SK-N-SH treated with all-trans-retinoic acid at 6 μM for 48 hours (cell line): ENCODE data around the gene PDE7B.

Source experiments
- ATAC-seq: fragments of 200-7000 bp; cut with Tn5 transposase; 3 replicates; pipeline ENCODE4 v1.9.1; 2020; ENCODE audit warnings: mild to moderate bottlenecking, moderate library complexity
- BACH2 ChIP-seq: fragments of 250-450 bp; sonication (Bioruptor Pico); IDR thresholded peaks from 2 replicates; pipeline ENCODE4 v1.9.0; 2021; ENCODE audit warnings: mild to moderate bottlenecking, borderline replicate concordance
- CSDC2 ChIP-seq: fragments of 250-450 bp; sonication (Bioruptor Pico); IDR thresholded peaks from 2 replicates; pipeline ENCODE4 v1.5.0; 2020; ENCODE audit warnings: mild to moderate bottlenecking, moderate library complexity
- ESRRG ChIP-seq: fragments of 250-450 bp; sonication (Bioruptor Pico); IDR thresholded peaks from 2 replicates; pipeline ENCODE4 v1.6.1; 2021; ENCODE audit warnings: mild to moderate bottlenecking
- GLIS3 ChIP-seq: fragments of 250-450 bp; sonication (Bioruptor Pico); IDR thresholded peaks from 2 replicates; pipeline ENCODE4 v1.5.0; 2020; ENCODE audit warnings: mild to moderate bottlenecking, moderate library complexity
- ISL1 ChIP-seq: fragments of 250-450 bp; sonication (Bioruptor Pico); IDR thresholded peaks from 2 replicates; pipeline ENCODE4 v2.1.2; 2022; ENCODE audit warnings: mild to moderate bottlenecking, moderate library complexity
- PATZ1 ChIP-seq: fragments of 250-450 bp; sonication (Bioruptor Pico); IDR thresholded peaks from 2 replicates; pipeline ENCODE4 v1.8.0; 2020; ENCODE audit warnings: mild to moderate bottlenecking, moderate library complexity, borderline replicate concordance
- PPARA ChIP-seq: fragments of 250-450 bp; sonication (Bioruptor Pico); IDR thresholded peaks from 2 replicates; pipeline ENCODE4 v1.5.0; 2020; ENCODE audit warnings: mild to moderate bottlenecking, borderline replicate concordance
- SNAI2 ChIP-seq: fragments of 250-450 bp; sonication (Bioruptor Pico); IDR thresholded peaks from 2 replicates; pipeline ENCODE4 v1.5.0; 2020; ENCODE audit warnings: mild to moderate bottlenecking, moderate library complexity
- TOX ChIP-seq: fragments of 250-450 bp; sonication (Bioruptor Pico); IDR thresholded peaks from 2 replicates; pipeline ENCODE4 v1.8.0; 2021; ENCODE audit warnings: mild to moderate bottlenecking, moderate library complexity, borderline replicate concordance
- ZC3H10 ChIP-seq: fragments of 250-450 bp; sonication (Bioruptor Pico); IDR thresholded peaks from 2 replicates; pipeline ENCODE4 v1.5.1; 2021; ENCODE audit warnings: mild to moderate bottlenecking, moderate library complexity
- ZFP3 ChIP-seq: fragments of 250-450 bp; sonication (Bioruptor Pico); IDR thresholded peaks from 2 replicates; pipeline ENCODE4 v1.5.0; 2020; ENCODE audit warnings: mild to moderate bottlenecking, moderate library complexity
- ZFP30 ChIP-seq: fragments of 450-650 bp; formaldehyde crosslinking; IDR thresholded peaks from 2 replicates; pipeline ENCODE4 v1.5.0; 2022; ENCODE audit warnings: mild to moderate bottlenecking, moderate library complexity
- ZNF565 ChIP-seq: fragments of 450-650 bp; formaldehyde crosslinking; conservative IDR thresholded peaks from 2 replicates; pipeline ENCODE4 v1.5.0; 2020; ENCODE audit warnings: low read depth, mild to moderate bottlenecking, moderate library complexity
- ZNF70 ChIP-seq: fragments of 450-650 bp; formaldehyde crosslinking; IDR thresholded peaks from 2 replicates; pipeline ENCODE4 v1.5.0; 2020; ENCODE audit warnings: mild to moderate bottlenecking, moderate library complexity
- ZNF8 ChIP-seq: fragments of 450-650 bp; formaldehyde crosslinking; IDR thresholded peaks from 2 replicates; pipeline ENCODE4 v1.5.0; 2020; ENCODE audit warnings: mild to moderate bottlenecking, moderate library complexity
- TF ChIP-seq, protein P1 (sequence below): fragments of 250-450 bp; sonication (Bioruptor Pico); IDR thresholded peaks from 2 replicates; pipeline ENCODE4 v1.8.0; 2021; ENCODE audit warnings: low read depth, mild to moderate bottlenecking, moderate library complexity, borderline replicate concordance
- TF ChIP-seq, protein P2 (sequence below): fragments of 250-450 bp; sonication (Bioruptor Pico); IDR thresholded peaks from 2 replicates; pipeline ENCODE4 v1.5.1; 2021; ENCODE audit warnings: mild to moderate bottlenecking, moderate library complexity
- TF ChIP-seq, protein P3 (sequence below): fragments of 250-450 bp; sonication (Bioruptor Pico); IDR thresholded peaks from 2 replicates; pipeline ENCODE4 v1.5.1; 2020; ENCODE audit warnings: low read depth, mild to moderate bottlenecking, moderate library complexity
- TF ChIP-seq, protein P4 (sequence below): fragments of 250-450 bp; sonication (Bioruptor Pico); IDR thresholded peaks from 2 replicates; pipeline ENCODE4 v1.5.0; 2020; ENCODE audit warnings: mild to moderate bottlenecking, moderate library complexity

Gene PDE7B

GRCh38 chr6:135867332-135867731 is 15.8 kb downstream of the PDE7B start:
- TF ChIP-seq ZC3H10 (CRISPR knock-in tag): no peak
- TF ChIP-seq ZNF70 (CRISPR knock-in tag): no peak
- no peak for ATAC-seq

GRCh38 chr6:135869857-135870256 is 18.4 kb downstream of the PDE7B start:
- no peak for ATAC-seq
- TF ChIP-seq ZNF565 (CRISPR knock-in tag): no peak
- TF ChIP-seq ISL1 (CRISPR knock-in tag): no peak

DNA sequence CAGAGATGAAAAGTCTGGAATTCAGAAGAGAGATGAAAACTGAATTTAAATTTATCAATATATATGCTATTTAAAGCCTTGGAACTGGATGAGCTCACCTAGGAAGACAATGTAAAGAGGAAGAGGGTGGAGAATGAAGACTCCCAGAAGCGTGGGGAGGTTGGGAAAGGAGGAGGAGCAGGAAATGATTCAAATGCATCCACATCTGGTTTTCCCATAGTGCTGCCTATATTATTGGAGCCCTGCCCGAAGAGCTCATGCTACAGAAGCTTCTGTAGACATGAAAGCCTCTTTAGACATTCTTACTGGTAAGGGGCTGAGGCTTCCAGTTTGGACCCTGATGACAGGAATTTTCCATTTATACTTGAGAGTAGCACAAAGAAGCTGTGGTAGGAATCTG is 19.2 kb downstream of the PDE7B start:
- no peak for ATAC-seq
- TF ChIP-seq ZFP3: no peak
- TF ChIP-seq, protein P1, sequence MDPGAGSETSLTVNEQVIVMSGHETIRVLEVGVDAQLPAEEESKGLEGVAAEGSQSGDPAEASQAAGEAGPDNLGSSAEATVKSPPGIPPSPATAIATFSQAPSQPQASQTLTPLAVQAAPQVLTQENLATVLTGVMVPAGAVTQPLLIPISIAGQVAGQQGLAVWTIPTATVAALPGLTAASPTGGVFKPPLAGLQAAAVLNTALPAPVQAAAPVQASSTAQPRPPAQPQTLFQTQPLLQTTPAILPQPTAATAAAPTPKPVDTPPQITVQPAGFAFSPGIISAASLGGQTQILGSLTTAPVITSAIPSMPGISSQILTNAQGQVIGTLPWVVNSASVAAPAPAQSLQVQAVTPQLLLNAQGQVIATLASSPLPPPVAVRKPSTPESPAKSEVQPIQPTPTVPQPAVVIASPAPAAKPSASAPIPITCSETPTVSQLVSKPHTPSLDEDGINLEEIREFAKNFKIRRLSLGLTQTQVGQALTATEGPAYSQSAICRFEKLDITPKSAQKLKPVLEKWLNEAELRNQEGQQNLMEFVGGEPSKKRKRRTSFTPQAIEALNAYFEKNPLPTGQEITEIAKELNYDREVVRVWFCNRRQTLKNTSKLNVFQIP (CRISPR knock-in tag): no peak
- TF ChIP-seq, all 23 proteins: peak for 0

- TF ChIP-seq, protein P2, sequence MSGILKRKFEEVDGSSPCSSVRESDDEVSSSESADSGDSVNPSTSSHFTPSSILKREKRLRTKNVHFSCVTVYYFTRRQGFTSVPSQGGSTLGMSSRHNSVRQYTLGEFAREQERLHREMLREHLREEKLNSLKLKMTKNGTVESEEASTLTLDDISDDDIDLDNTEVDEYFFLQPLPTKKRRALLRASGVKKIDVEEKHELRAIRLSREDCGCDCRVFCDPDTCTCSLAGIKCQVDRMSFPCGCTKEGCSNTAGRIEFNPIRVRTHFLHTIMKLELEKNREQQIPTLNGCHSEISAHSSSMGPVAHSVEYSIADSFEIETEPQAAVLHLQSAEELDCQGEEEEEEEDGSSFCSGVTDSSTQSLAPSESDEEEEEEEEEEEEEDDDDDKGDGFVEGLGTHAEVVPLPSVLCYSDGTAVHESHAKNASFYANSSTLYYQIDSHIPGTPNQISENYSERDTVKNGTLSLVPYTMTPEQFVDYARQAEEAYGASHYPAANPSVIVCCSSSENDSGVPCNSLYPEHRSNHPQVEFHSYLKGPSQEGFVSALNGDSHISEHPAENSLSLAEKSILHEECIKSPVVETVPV (CRISPR knock-in tag): no peak
- TF ChIP-seq ZC3H10 (CRISPR knock-in tag) (no peak), ZFP30 (CRISPR knock-in tag) (no peak), ZNF565 (CRISPR knock-in tag) (no peak), ESRRG (CRISPR knock-in tag) (no peak), TOX (CRISPR knock-in tag) (no peak), GLIS3 (CRISPR knock-in tag) (no peak), ZNF70 (CRISPR knock-in tag) (no peak), ZFP3 (no peak), CSDC2 (CRISPR knock-in tag) (no peak), ZNF8 (CRISPR knock-in tag) (no peak), PPARA (no peak), SNAI2 (CRISPR knock-in tag) (no peak), BACH2 (CRISPR knock-in tag) (no peak), PATZ1 (no peak)
- TF ChIP-seq, protein P1 (CRISPR knock-in tag): no peak
- TF ChIP-seq, protein P3, sequence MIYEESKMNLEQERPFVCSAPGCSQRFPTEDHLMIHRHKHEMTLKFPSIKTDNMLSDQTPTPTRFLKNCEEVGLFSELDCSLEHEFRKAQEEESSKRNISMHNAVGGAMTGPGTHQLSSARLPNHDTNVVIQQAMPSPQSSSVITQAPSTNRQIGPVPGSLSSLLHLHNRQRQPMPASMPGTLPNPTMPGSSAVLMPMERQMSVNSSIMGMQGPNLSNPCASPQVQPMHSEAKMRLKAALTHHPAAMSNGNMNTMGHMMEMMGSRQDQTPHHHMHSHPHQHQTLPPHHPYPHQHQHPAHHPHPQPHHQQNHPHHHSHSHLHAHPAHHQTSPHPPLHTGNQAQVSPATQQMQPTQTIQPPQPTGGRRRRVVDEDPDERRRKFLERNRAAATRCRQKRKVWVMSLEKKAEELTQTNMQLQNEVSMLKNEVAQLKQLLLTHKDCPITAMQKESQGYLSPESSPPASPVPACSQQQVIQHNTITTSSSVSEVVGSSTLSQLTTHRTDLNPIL (CRISPR knock-in tag): no peak
- TF ChIP-seq, protein P4, sequence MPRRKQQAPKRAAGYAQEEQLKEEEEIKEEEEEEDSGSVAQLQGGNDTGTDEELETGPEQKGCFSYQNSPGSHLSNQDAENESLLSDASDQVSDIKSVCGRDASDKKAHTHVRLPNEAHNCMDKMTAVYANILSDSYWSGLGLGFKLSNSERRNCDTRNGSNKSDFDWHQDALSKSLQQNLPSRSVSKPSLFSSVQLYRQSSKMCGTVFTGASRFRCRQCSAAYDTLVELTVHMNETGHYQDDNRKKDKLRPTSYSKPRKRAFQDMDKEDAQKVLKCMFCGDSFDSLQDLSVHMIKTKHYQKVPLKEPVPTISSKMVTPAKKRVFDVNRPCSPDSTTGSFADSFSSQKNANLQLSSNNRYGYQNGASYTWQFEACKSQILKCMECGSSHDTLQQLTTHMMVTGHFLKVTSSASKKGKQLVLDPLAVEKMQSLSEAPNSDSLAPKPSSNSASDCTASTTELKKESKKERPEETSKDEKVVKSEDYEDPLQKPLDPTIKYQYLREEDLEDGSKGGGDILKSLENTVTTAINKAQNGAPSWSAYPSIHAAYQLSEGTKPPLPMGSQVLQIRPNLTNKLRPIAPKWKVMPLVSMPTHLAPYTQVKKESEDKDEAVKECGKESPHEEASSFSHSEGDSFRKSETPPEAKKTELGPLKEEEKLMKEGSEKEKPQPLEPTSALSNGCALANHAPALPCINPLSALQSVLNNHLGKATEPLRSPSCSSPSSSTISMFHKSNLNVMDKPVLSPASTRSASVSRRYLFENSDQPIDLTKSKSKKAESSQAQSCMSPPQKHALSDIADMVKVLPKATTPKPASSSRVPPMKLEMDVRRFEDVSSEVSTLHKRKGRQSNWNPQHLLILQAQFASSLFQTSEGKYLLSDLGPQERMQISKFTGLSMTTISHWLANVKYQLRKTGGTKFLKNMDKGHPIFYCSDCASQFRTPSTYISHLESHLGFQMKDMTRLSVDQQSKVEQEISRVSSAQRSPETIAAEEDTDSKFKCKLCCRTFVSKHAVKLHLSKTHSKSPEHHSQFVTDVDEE (CRISPR knock-in tag): no peak
- TF ChIP-seq, all 23 proteins: peak for 0
- peak; percentile 50; the same call in 2 of the 3 replicates for ATAC-seq
These were observed 19.8 kb downstream of the PDE7B start for GRCh38 chr6:135871296-135871695.
